ENCODE data around the gene CES2.

GRCh38 chr16:66952430-66953110 lies 17.3 kb downstream of the CES2 start:
- TF ChIP-seq CTCF (IDR thresholded peaks at IDR 0.05) (no peak), POLR2A (IDR thresholded peaks at IDR 0.05) (no peak)
